ENCODE data around the gene CSF3R. TPM values are rescaled to one million over a fixed set of nuclear protein-coding genes. Genes with fewer than 3 reads are reported as not detected.

Gene CSF3R
- total and polyA plus RNA-seq, 2 experiments from 2014 or later = not detected

GRCh38 chr1:36529769-36530260 is 47.1 kb upstream of the CSF3R start:
- Histone ChIP-seq H3K27ac (no peak overlapping the region), H3K27me3 (replicated peaks; ENCODE audit: insufficient read depth) (no peaks in the 10 kb centered on the region), H3K36me3 (ENCODE audit: low read depth) (no peaks in the 10 kb centered on the region), H3K4me2 (ENCODE audit: unreplicated experiment) (no peak overlapping the region), H3K9me3 (ENCODE audit: low read depth) (no peaks in the 10 kb centered on the region), H3K9ac (no peak overlapping the region), H3K9me2 (ENCODE audit: insufficient read depth) (no peaks in the 10 kb centered on the region), H3F3A (ENCODE audit: insufficient read depth) (no peaks in the 10 kb centered on the region), H3K4me1 (ENCODE audit: insufficient read depth) (no peaks in the 10 kb centered on the region), H3K79me2 (ENCODE audit: insufficient read depth) (no peaks in the 10 kb centered on the region), H4K20me1 (ENCODE audit: insufficient read depth) (no peaks in the 10 kb centered on the region), H2AFZ (no peak overlapping the region), H3K4me3 (no peak overlapping the region)
- 31 to 33% methylated on average over 3 of the region's 3 CpGs for WGBS, 2 experiments (ENCODE audit: low coverage in 1 of 2, low lambda C conversion rate in 2 of 2, missing lambda C conversion rate in 2 of 2)
- TF ChIP-seq EZH2 (IDR thresholded peaks at IDR 0.05; ENCODE audit: insufficient read depth, poor library complexity, severe bottlenecking) = no peak
- no peak for TF ChIP-seq EZH2phosphoT487 (IDR thresholded peaks at IDR 0.05; ENCODE audit: insufficient read depth, low read depth)
- no peak for DNase-seq
- in situ Hi-C loops (cut with MboI) = no loop called here

GRCh38 chr1:36528361-36529349 is 45.9 kb upstream of the CSF3R start:
- no peak overlapping the region for H3K9ac ChIP-seq
- no peaks in the 10 kb centered on the region for H3F3A ChIP-seq (ENCODE audit: insufficient read depth)
- no peaks in the 10 kb centered on the region for H3K9me3 ChIP-seq (ENCODE audit: low read depth)
- in situ Hi-C loops (cut with MboI) = no loop called here
- no peak overlapping the region for H3K4me3 ChIP-seq
- no peaks in the 10 kb centered on the region for H3K79me2 ChIP-seq (ENCODE audit: insufficient read depth)
- no peaks in the 10 kb centered on the region for H4K20me1 ChIP-seq (ENCODE audit: insufficient read depth)
- no peaks in the 10 kb centered on the region for H3K36me3 ChIP-seq (ENCODE audit: low read depth)
- H3K4me1 ChIP-seq (ENCODE audit: insufficient read depth) = no peaks in the 10 kb centered on the region
- no peaks in the 10 kb centered on the region for H3K27me3 ChIP-seq (replicated peaks; ENCODE audit: insufficient read depth)
- no peak for TF ChIP-seq EZH2 (IDR thresholded peaks at IDR 0.05; ENCODE audit: insufficient read depth, poor library complexity, severe bottlenecking)
- no peak for TF ChIP-seq EZH2phosphoT487 (IDR thresholded peaks at IDR 0.05; ENCODE audit: insufficient read depth, low read depth)
- DNase-seq = no peak
- no peak overlapping the region for H2AFZ ChIP-seq
- H3K27ac ChIP-seq = no peak overlapping the region
- WGBS, 2 experiments (ENCODE audit: low coverage in 1 of 2, low lambda C conversion rate in 2 of 2, missing lambda C conversion rate in 2 of 2) = 33 to 43% methylated on average over 7 of the region's 7 CpGs
- no peaks in the 10 kb centered on the region for H3K9me2 ChIP-seq (ENCODE audit: insufficient read depth)
- no peak overlapping the region for H3K4me2 ChIP-seq (ENCODE audit: unreplicated experiment)

DNA sequence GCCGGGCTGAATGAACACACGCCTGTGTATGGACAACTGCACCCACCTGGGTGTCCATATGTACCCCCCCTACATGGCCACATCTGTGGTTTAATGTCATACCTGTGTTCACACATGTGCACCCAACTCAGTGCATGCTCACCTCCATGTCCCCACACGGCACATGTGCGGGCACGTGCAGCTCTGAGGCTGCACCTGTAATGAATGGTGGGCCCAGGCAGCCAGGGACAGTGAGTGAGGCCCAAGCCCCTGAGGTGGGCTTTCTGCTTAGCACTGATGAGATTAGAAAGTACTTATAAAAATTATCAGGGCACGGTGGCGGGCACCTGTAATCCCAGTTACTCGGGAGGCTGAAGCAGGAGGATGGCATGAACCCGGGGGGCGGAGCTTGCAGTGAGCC is 42.5 kb upstream of the CSF3R start:
- in situ Hi-C loops (cut with MboI) = no loop called here
- Histone ChIP-seq H3K79me2 (ENCODE audit: insufficient read depth) (no peaks in the 10 kb centered on the region), H3K27ac (no peak overlapping the region), H3K36me3 (ENCODE audit: low read depth) (no peaks in the 10 kb centered on the region), H3K4me2 (ENCODE audit: unreplicated experiment) (no peak overlapping the region), H3K9me3 (ENCODE audit: low read depth) (no peaks in the 10 kb centered on the region), H4K20me1 (ENCODE audit: insufficient read depth) (no peaks in the 10 kb centered on the region), H3K4me1 (ENCODE audit: insufficient read depth) (no peaks in the 10 kb centered on the region), H3K9ac (no peak overlapping the region), H3F3A (ENCODE audit: insufficient read depth) (no peaks in the 10 kb centered on the region), H2AFZ (no peak overlapping the region), H3K27me3 (replicated peaks; ENCODE audit: insufficient read depth) (no peaks in the 10 kb centered on the region), H3K9me2 (ENCODE audit: insufficient read depth) (no peaks in the 10 kb centered on the region), H3K4me3 (no peak overlapping the region)
- DNase-seq = no peak
- TF ChIP-seq EZH2 (IDR thresholded peaks at IDR 0.05; ENCODE audit: insufficient read depth, poor library complexity, severe bottlenecking) (no peak), EZH2phosphoT487 (IDR thresholded peaks at IDR 0.05; ENCODE audit: insufficient read depth, low read depth) (no peak)
- 81 to 84% methylated on average over 10 of the region's 10 CpGs for WGBS, 2 experiments (ENCODE audit: low coverage in 1 of 2, low lambda C conversion rate in 2 of 2, missing lambda C conversion rate in 2 of 2)

GRCh38 chr1:36524359-36525062 is 41.8 kb upstream of the CSF3R start:
- Histone ChIP-seq H3K4me3 (no peak overlapping the region), H3K9ac (no peak overlapping the region), H3K79me2 (ENCODE audit: insufficient read depth) (no peaks in the 10 kb centered on the region), H3K9me2 (ENCODE audit: insufficient read depth) (no peaks in the 10 kb centered on the region), H3K9me3 (ENCODE audit: low read depth) (no peaks in the 10 kb centered on the region), H4K20me1 (ENCODE audit: insufficient read depth) (no peaks in the 10 kb centered on the region), H3F3A (ENCODE audit: insufficient read depth) (no peaks in the 10 kb centered on the region), H3K4me1 (ENCODE audit: insufficient read depth) (no peaks in the 10 kb centered on the region), H3K36me3 (ENCODE audit: low read depth) (no peaks in the 10 kb centered on the region), H3K27ac (no peak overlapping the region), H3K27me3 (replicated peaks; ENCODE audit: insufficient read depth) (no peaks in the 10 kb centered on the region), H3K4me2 (ENCODE audit: unreplicated experiment) (no peak overlapping the region), H2AFZ (no peak overlapping the region)
- in situ Hi-C loops (cut with MboI) = no loop called here
- no peak for DNase-seq
- TF ChIP-seq EZH2 (IDR thresholded peaks at IDR 0.05; ENCODE audit: insufficient read depth, poor library complexity, severe bottlenecking) = no peak
- no peak for TF ChIP-seq EZH2phosphoT487 (IDR thresholded peaks at IDR 0.05; ENCODE audit: insufficient read depth, low read depth)
- 47 to 51% methylated on average over 16 of the region's 16 CpGs for WGBS, 2 experiments (ENCODE audit: low coverage in 1 of 2, low lambda C conversion rate in 2 of 2, missing lambda C conversion rate in 2 of 2)
